HFF-Myc (cell line): ENCODE results near the gene SPDYA.

Source experiments
- DNase-seq: peaks from one replicate; pipeline ENCODE4 v3.0.0-alpha.2; 2011; ENCODE audit warnings: low read depth; ENCODE audit errors: extremely low read depth
- H3K4me3 ChIP-seq: replicated peaks from 2 replicates; pipeline ENCODE4 v1.5.1; 2011; ENCODE audit warnings: low read depth, mild to moderate bottlenecking, control low read depth, low read length
- TF ChIP-seq, protein P1 (sequence below): IDR thresholded peaks from 2 replicates; pipeline ENCODE4 v1.5.1; 2012; ENCODE audit warnings: mild to moderate bottlenecking, low read depth, low read length, control low read depth; ENCODE audit errors: missing control alignments

SPDYA gene

DNA sequence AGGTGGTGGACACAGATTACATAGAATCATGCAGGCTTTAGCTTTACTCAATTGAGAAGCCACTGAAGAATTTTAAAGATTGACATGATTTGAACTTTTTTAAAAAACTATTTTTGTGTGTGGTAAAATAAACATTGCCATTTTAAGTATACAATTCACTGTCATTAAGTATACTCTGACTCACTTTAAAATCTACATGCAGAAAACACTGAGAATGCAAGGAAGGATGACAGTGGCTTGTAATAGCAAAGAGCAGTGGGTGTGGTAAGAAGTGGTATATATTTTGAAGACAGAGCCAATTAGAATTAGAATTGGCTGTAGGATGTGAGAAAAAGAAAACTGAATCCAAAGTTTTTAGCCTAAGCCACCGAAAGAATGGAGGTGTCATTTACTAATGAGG is 44.6 kb downstream of the SPDYA start:
- TF ChIP-seq, protein P1, sequence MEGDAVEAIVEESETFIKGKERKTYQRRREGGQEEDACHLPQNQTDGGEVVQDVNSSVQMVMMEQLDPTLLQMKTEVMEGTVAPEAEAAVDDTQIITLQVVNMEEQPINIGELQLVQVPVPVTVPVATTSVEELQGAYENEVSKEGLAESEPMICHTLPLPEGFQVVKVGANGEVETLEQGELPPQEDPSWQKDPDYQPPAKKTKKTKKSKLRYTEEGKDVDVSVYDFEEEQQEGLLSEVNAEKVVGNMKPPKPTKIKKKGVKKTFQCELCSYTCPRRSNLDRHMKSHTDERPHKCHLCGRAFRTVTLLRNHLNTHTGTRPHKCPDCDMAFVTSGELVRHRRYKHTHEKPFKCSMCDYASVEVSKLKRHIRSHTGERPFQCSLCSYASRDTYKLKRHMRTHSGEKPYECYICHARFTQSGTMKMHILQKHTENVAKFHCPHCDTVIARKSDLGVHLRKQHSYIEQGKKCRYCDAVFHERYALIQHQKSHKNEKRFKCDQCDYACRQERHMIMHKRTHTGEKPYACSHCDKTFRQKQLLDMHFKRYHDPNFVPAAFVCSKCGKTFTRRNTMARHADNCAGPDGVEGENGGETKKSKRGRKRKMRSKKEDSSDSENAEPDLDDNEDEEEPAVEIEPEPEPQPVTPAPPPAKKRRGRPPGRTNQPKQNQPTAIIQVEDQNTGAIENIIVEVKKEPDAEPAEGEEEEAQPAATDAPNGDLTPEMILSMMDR, result no peak
- H3K4me3 ChIP-seq, result no peak overlapping the region
- no peak for DNase-seq

DNA sequence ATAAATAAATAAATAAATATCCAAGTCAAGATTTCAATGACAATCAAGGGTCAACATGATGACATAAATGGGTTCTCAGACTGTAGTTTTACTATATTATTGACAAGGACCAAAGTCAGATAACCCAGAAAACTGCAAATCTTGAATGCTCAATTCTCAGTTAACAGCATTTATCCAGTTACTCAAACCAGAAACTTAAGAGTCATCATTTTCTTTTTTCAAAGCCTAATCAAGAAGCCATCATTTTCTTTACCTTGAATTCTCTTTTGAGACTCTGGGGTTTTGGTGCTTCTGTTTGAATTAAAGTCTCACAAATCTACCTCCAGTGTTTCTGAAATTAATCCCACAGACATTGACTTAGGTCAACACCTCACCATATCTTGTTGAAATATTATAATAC is 45.3 kb downstream of the SPDYA start:
- DNase-seq, result no peak
- TF ChIP-seq, protein P1, result no peak
- H3K4me3 ChIP-seq, result no peak overlapping the region

DNA sequence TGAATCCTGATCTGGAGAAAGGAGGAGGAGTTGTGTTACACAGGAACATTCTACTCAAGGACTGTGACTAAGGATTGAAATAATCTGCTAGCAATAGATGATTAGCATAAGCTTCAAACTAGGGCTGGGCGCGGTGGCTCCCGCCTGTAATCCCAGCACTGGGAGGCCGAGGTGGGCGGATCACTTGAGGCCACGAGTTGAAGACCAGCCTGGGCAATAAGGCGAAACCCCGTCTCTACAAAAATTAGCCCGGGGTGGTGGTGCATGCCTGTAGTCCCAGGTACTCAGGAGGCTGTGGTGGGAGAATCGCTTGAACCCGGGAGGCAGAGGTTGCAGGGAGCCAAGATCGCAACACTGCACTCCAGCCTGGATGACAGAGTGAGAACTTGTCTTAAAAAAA is 58.0 kb downstream of the SPDYA start:
- no peak for DNase-seq
- TF ChIP-seq, protein P1, result no peak
- H3K4me3 ChIP-seq, result peak overlapping the region; percentile 96

DNA sequence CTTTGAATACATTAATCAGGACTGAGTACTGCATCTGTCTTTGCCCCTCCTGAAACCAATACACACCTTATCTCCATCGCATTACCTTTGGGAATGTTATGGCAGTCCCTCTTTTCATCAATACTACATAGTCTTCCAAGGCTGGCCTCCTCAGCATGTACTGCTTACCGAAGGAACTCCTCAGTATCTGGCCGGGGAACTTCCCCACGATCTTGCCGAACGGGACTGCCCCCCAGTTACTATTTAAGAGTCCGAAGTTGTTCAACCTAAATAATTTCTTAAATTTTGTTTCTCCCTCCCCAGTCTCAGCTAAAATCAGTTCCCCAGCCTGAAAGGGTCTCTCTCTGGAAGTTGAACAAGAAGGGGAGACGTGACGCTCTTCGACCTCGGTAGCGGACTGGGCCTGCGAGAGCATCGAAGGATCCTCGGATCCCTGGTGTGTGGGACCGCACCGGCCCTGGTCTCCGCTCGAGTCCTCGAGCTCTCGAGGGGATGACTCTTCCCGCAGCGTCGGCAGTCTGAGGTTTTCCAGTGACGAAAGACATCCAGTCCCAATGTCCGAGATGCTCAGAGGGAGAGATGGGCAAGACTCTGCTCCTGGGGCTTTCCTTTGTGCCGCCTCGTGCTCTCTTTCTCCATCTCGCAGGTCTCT is 59.0 kb downstream of the SPDYA start:
- DNase-seq, result no peak
- TF ChIP-seq, protein P1, result no peak
- H3K4me3 ChIP-seq, result peak overlapping the region; percentile 96

DNA sequence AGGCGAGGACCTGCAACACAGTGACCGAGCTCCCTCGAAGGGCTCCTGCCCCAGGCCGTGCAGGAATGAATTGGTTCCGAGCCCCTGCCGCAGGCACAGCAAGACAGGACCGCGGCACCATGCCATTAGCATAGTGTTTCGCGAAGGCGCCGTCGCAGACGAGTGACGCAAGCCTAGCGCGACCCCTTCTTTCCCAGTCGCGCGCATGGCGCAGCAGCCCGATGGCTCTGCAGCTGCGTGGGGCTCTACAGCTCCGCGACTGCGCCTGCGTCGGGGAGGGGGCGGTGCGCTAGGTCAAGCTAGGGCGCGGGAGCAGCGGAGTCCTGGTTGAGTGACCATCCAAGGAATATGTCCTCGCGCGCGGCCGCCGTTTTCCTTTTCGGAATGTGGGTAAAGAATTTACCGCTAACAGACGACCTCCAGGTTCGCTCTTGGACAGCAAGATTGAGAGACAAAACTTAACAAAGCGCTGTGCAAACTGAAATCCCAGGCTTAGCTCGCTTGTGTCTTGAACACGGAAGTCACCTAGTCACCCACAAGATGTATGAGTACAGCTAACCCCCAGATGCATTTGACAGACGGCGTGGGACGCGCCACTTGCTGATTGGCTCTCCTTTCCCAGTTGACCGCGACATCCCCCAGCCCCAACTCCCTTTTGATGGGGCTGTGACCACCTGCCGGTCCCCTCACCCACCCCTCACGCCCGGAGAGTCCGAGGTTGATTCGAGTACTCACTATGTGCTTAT is 59.7 kb downstream of the SPDYA start, which contains the start of gene TRMT61B:
Gene TRMT61B (minus strand): TSS at position 164 of the 746 bp plus-strand sequence. CDS start 32 bp downstream, at position 132.
- peak within 1 kb of the TSS; percentile 96 for H3K4me3 ChIP-seq
- TF ChIP-seq, protein P1, result no peak
- DNase-seq, result peak; percentile 79

DNA sequence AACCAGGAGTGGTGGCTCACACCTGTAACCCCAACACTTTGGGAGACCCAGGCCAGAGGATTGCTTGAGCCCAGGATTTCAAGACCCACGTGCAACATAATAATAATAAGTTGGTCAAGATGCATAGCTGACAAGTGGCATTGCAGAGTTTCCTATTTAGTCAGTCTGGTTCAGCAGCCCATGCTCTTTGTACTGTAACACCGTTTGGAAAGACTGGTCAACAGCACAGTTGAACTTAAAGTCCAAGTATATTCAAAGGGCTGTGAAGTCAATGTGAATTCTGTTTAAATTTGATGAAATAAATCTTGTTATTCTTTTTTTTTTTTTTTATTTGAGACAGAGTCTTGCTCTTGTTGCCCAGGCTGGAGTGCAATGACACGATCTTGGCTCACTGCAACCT is 61.0 kb downstream of the SPDYA start:
- TF ChIP-seq, protein P1, result no peak
- no peak for DNase-seq
- no peak overlapping the region for H3K4me3 ChIP-seq
